ENCODE data around the gene UBA1. TPM values are rescaled to one million over a fixed set of nuclear protein-coding genes. Genes with fewer than 3 reads are reported as not detected.
A peak's percentile ranks its signal among the peaks of the same experiment; 100 is the strongest.

Gene UBA1
- total and polyA plus RNA-seq, 2 of the 13 experiments (the other 11 are each of a cell fraction or from before 2014, with no cell fraction given): 93.3 to 129 TPM

DNA sequence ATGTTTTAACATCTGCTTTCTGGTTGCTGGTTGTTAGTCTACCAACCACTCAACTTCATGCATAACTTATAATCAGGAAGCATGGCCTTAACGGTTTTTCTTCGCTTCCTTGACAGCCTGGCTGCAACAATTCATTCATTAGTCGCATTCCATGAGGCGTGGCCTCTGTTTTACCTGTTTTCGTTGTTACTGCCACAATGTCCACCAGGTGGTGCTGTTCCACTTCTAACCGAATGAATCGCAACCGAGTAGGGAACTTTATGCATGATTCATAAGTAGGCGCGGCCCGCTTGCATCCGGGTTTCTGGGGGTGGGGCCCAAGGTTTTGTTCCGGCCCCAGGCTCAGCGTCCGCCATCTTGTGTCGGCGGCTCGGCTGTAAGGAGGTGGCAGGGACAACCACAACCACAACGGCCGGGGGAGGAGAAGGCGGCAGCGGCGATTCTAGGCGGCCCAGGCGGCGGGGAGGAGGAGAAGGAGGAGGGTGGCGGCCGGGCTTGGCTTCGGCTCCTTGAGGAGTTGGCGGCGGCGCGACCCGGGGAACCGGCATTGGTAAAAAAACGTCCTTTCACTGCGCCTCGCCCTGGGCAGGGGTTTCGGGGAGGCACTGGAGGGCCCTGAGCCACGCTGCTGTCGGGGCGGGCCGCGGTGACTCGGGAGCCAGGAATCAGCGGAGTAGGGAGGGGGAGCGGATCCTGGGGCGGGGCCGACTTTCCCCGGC is at the start of gene UBA1 (continued):
- TF ChIP-seq, protein P1, sequence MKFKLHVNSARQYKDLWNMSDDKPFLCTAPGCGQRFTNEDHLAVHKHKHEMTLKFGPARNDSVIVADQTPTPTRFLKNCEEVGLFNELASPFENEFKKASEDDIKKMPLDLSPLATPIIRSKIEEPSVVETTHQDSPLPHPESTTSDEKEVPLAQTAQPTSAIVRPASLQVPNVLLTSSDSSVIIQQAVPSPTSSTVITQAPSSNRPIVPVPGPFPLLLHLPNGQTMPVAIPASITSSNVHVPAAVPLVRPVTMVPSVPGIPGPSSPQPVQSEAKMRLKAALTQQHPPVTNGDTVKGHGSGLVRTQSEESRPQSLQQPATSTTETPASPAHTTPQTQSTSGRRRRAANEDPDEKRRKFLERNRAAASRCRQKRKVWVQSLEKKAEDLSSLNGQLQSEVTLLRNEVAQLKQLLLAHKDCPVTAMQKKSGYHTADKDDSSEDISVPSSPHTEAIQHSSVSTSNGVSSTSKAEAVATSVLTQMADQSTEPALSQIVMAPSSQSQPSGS (CRISPR knock-in tag; IDR thresholded peaks at IDR 0.05): no peak; the same call in 1 of the 2 replicates
- TF ChIP-seq AGO2 (optimal IDR thresholded peaks at IDR 0.05; ENCODE audit: low read depth, low read length) (peak; percentile 81), ZMYM4 (CRISPR knock-in tag; IDR thresholded peaks at IDR 0.05) (peak; percentile 56), IRX3 (CRISPR knock-in tag; IDR thresholded peaks at IDR 0.05; ENCODE audit: borderline replicate concordance, low read depth) (no peak), ZNF775 (CRISPR knock-in tag; IDR thresholded peaks at IDR 0.05; ENCODE audit: borderline replicate concordance) (no peak), ZNF251 (CRISPR knock-in tag; IDR thresholded peaks at IDR 0.05) (no peak), PLRG1 (conservative IDR thresholded peaks at IDR 0.05) (no peak), TAF15 (IDR thresholded peaks at IDR 0.05; ENCODE audit: low read depth, low read length, poor library complexity, severe bottlenecking) (peak; percentile 44), TCF7 (IDR thresholded peaks at IDR 0.05; ENCODE audit: low read depth) (no peak), TBL1XR1 (IDR thresholded peaks at IDR 0.05; ENCODE audit: borderline replicate concordance, low read length, partially characterized antibody) (no peak), TSC22D2 (CRISPR knock-in tag; IDR thresholded peaks at IDR 0.05; ENCODE audit: borderline replicate concordance) (no peak), ZSCAN12 (CRISPR knock-in tag; IDR thresholded peaks at IDR 0.05) (no peak), ZNF468 (CRISPR knock-in tag; IDR thresholded peaks at IDR 0.05) (no peak), DNMT1 (CRISPR knock-in tag; IDR thresholded peaks at IDR 0.05) (no peak), ATF7 (IDR thresholded peaks at IDR 0.05) (no peak), ATF7 (CRISPR knock-in tag; IDR thresholded peaks at IDR 0.05) (no peak), ZNF432 (CRISPR knock-in tag; IDR thresholded peaks at IDR 0.05; ENCODE audit: borderline replicate concordance) (no peak), HDAC6 (IDR thresholded peaks at IDR 0.05; ENCODE audit: low read depth, low read length) (no peak), SMYD3 (CRISPR knock-in tag; IDR thresholded peaks at IDR 0.05) (no peak), NCOA2 (CRISPR knock-in tag; IDR thresholded peaks at IDR 0.05) (no peak), FOXK1 (CRISPR knock-in tag; IDR thresholded peaks at IDR 0.05; ENCODE audit: borderline replicate concordance, low read depth) (no peak), ZNF263 (CRISPR knock-in tag; IDR thresholded peaks at IDR 0.05) (no peak)
- TF ChIP-seq, protein P2, sequence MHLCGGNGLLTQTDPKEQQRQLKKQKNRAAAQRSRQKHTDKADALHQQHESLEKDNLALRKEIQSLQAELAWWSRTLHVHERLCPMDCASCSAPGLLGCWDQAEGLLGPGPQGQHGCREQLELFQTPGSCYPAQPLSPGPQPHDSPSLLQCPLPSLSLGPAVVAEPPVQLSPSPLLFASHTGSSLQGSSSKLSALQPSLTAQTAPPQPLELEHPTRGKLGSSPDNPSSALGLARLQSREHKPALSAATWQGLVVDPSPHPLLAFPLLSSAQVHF (CRISPR knock-in tag; IDR thresholded peaks at IDR 0.05): no peak
- TF ChIP-seq, protein P3, sequence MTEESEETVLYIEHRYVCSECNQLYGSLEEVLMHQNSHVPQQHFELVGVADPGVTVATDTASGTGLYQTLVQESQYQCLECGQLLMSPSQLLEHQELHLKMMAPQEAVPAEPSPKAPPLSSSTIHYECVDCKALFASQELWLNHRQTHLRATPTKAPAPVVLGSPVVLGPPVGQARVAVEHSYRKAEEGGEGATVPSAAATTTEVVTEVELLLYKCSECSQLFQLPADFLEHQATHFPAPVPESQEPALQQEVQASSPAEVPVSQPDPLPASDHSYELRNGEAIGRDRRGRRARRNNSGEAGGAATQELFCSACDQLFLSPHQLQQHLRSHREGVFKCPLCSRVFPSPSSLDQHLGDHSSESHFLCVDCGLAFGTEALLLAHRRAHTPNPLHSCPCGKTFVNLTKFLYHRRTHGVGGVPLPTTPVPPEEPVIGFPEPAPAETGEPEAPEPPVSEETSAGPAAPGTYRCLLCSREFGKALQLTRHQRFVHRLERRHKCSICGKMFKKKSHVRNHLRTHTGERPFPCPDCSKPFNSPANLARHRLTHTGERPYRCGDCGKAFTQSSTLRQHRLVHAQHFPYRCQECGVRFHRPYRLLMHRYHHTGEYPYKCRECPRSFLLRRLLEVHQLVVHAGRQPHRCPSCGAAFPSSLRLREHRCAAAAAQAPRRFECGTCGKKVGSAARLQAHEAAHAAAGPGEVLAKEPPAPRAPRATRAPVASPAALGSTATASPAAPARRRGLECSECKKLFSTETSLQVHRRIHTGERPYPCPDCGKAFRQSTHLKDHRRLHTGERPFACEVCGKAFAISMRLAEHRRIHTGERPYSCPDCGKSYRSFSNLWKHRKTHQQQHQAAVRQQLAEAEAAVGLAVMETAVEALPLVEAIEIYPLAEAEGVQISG (CRISPR knock-in tag; IDR thresholded peaks at IDR 0.05): 0 out of 2 replicates have a peak, but pooled peaks have one; percentile 29
- TF ChIP-seq, protein P4, sequence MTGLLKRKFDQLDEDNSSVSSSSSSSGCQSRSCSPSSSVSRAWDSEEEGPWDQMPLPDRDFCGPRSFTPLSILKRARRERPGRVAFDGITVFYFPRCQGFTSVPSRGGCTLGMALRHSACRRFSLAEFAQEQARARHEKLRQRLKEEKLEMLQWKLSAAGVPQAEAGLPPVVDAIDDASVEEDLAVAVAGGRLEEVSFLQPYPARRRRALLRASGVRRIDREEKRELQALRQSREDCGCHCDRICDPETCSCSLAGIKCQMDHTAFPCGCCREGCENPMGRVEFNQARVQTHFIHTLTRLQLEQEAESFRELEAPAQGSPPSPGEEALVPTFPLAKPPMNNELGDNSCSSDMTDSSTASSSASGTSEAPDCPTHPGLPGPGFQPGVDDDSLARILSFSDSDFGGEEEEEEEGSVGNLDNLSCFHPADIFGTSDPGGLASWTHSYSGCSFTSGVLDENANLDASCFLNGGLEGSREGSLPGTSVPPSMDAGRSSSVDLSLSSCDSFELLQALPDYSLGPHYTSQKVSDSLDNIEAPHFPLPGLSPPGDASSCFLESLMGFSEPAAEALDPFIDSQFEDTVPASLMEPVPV (CRISPR knock-in tag; IDR thresholded peaks at IDR 0.05): peak; percentile 61; the same call in 1 of the 2 replicates
